Uterus (tissue), 2 donors: ENCODE measurements around the gene APLP1.

Experiments
- CTCF ChIP-seq, 4 experiments: fragments of 200-600 bp in 2 of 4; fragments of 450-650 bp in 2 of 4; sonication (generic) in 2 of 4; IDR thresholded peaks; one replicate each; pipeline ENCODE4 v1.5.1; 2016 to 2019; ENCODE audit warnings: antibody characterized with exemption in 4 of 4, mild to moderate bottlenecking in 2 of 4, moderate library complexity in 1 of 4
- POLR2A ChIP-seq, 2 donors: fragments of 450-650 bp; IDR thresholded peaks; one replicate each; pipeline ENCODE4 v1.6.1; 2016; ENCODE audit warnings: antibody characterized with exemption in 2 of 2, mild to moderate bottlenecking in 1 of 2, moderate library complexity in 1 of 2

- TF ChIP-seq CTCF (IDR thresholded peaks at IDR 0.05): no peak
- no peak for TF ChIP-seq POLR2A (IDR thresholded peaks at IDR 0.05)
Measured at GRCh38 chr19:35925501-35925900, 57.1 kb downstream of the APLP1 start.
